ENCODE results near the gene EVPL. TPM values are rescaled to one million over a fixed set of nuclear protein-coding genes. Genes with fewer than 3 reads are reported as not detected.

EVPL gene
- total and polyA plus RNA-seq, 7 donors, result 2.9 to 23.5 (median 6.4) TPM

- H3K4me3 ChIP-seq, result no peak overlapping the region
- H3K27ac ChIP-seq, result no peak overlapping the region
- H3K4me1 ChIP-seq, result peaks cover 0 to 16% (median 9%) of the 10 kb centered on the region in 4 donors
- 89 to 95% methylated on average over 5 of the region's 5 CpGs for WGBS, 2 donors
- no peaks in the 10 kb centered on the region for H3K27me3 ChIP-seq
- intact Hi-C loops (cut with DNase I), result no loop called here
- no peaks in the 10 kb centered on the region for H3K36me3 ChIP-seq
- TF ChIP-seq POLR2AphosphoS5 (IDR thresholded peaks at IDR 0.05), result no peak
- no peak for TF ChIP-seq POLR2A (IDR thresholded peaks at IDR 0.05)
- TF ChIP-seq CTCF (IDR thresholded peaks at IDR 0.05), result no peak
- no peak for TF ChIP-seq EP300 (IDR thresholded peaks at IDR 0.05)
- no peaks in the 10 kb centered on the region for H3K9me3 ChIP-seq
- no peak for DNase-seq
These were observed 15.2 kb downstream of the EVPL start for GRCh38 chr17:76011951-76012350.

DNA sequence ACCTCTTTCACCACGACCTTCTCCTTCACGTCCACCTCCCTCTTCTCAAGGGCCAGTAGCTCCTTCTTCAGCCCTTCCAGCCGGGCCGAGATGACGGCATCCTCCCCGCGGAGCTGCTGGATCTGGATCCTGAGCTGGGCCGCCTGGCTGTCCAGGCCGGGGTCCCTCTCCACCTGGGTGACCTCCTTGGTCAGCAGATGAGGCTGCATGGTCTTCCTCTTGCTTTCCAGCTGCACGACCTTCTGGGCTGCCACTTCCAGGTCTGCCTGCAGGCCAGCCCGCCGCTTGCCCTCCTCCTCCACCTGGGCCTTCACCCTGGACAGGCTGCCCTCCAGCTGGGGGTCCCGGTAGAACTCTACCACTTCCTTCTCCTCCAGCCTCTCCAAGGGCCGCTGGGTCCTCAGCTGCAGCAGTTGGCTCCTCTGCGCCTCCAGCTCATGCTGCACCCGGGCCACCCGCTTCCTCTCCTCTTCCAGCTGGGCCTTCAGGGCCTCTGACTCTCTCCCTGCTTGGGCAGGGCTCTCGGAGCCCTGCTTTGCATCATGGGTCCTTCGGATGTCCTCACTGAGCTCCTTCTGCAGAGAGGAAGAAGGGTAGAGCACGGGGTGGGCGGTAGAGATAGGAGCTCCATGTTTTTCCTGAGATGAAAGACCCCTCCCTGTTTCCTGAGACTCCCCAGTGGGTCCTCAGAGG is 17.0 kb downstream of the EVPL start:
- no peak for TF ChIP-seq CTCF (IDR thresholded peaks at IDR 0.05)
- no peak for TF ChIP-seq POLR2A (IDR thresholded peaks at IDR 0.05)
- no peak for TF ChIP-seq EP300 (IDR thresholded peaks at IDR 0.05)
- no peak for TF ChIP-seq POLR2AphosphoS5 (IDR thresholded peaks at IDR 0.05)

GRCh38 chr17:76009447-76009846 is 17.7 kb downstream of the EVPL start:
- 95 to 96% methylated on average over 20 of the region's 20 CpGs for WGBS, 2 donors
- Histone ChIP-seq H3K9me3 (no peaks in the 10 kb centered on the region), H3K27me3 (no peaks in the 10 kb centered on the region), H3K36me3 (no peaks in the 10 kb centered on the region), H3K4me1 (peaks cover 0 to 17% (median 7%) of the 10 kb centered on the region in 4 donors), H3K4me3 (no peak overlapping the region), H3K27ac (no peak overlapping the region)
- no peak for DNase-seq
- TF ChIP-seq POLR2AphosphoS5 (IDR thresholded peaks at IDR 0.05), result no peak
- no peak for TF ChIP-seq POLR2A (IDR thresholded peaks at IDR 0.05)
- no peak for TF ChIP-seq CTCF (IDR thresholded peaks at IDR 0.05)
- no peak for TF ChIP-seq EP300 (IDR thresholded peaks at IDR 0.05)
- intact Hi-C loops (cut with DNase I), result loop anchor here (10.0 kb wide), 1 partner anchor 175 kb away; no protein-coding TSS in a partner anchor

More for the DNA sequence above, 17.0 kb downstream of the EVPL start:
- H3K27ac ChIP-seq, result no peak overlapping the region
- 86 to 93% methylated on average over 21 of the region's 21 CpGs for whole genome bisulfite sequencing, 2 donors
- H3K4me3 ChIP-seq, result no peak overlapping the region
- intact Hi-C loops (cut with DNase I), result loop anchor here (10.0 kb wide), 1 partner anchor 175 kb away; no protein-coding TSS in a partner anchor
- no peaks in the 10 kb centered on the region for H3K36me3 ChIP-seq
- no peak for DNase-seq
- H3K27me3 ChIP-seq, result no peaks in the 10 kb centered on the region
- H3K4me1 ChIP-seq, result peaks cover 0 to 23% (median 9%) of the 10 kb centered on the region in 4 donors
- no peaks in the 10 kb centered on the region for H3K9me3 ChIP-seq

- Histone ChIP-seq H3K27me3 (no peaks in the 10 kb centered on the region), H3K36me3 (no peaks in the 10 kb centered on the region), H3K4me1 (peaks cover 0 to 11% (median 2%) of the 10 kb centered on the region in 4 donors), H3K9me3 (no peaks in the 10 kb centered on the region), H3K27ac (no peak overlapping the region), H3K4me3 (no peak overlapping the region)
- intact Hi-C loops (cut with DNase I), result loop anchor here (10.0 kb wide), 1 partner anchor 176 kb away; no protein-coding TSS in a partner anchor
- TF ChIP-seq POLR2AphosphoS5 (IDR thresholded peaks at IDR 0.05), result no peak
- TF ChIP-seq CTCF (IDR thresholded peaks at IDR 0.05), result no peak
- TF ChIP-seq EP300 (IDR thresholded peaks at IDR 0.05), result no peak
- TF ChIP-seq POLR2A (IDR thresholded peaks at IDR 0.05), result no peak
- 95 to 96% methylated on average over 56 of the region's 56 CpGs for WGBS, 2 donors
- no peak for DNase-seq
These were observed 18.3 kb downstream of the EVPL start for GRCh38 chr17:76008630-76009425.

Data from sigmoid colon (tissue), 7 donors.